K562 (cell line): ENCODE results near the gene GLUL. TPM values are rescaled to one million over a fixed set of nuclear protein-coding genes. Genes with fewer than 3 reads are reported as not detected.

Source experiments
- ATAC-seq: fragments of 200-7000 bp; cut with Tn5 transposase; 3 replicates; pipeline ENCODE4 v1.9.1; 2020; ENCODE audit warnings: moderate library complexity
- BruUV-seq: library from RNA; stranded (reverse); fragments of 400-500 nt; replicated peaks from 2 replicates; lab custom pipeline; 2021; lab: Mats Ljungman, UMichigan
- CTCF ChIA-PET: fragments of 300-600 bp; formaldehyde crosslinking; extraction: SDS; loops from one replicate; lab custom pipeline; 2021; ENCODE audit warnings: low intra/inter-chr PET ratio; lab: Yijun Ruan, JAX
- POLR2A ChIA-PET: fragments of 300-600, 350-650 bp; sonication (Branson Sonifier 250); formaldehyde crosslinking; extraction: SDS; loops from one replicate; lab custom pipeline; 2021; ENCODE audit warnings: antibody characterized with exemption, inconsistent platforms; lab: Yijun Ruan, JAX
- DNase-seq, 4 experiments: peaks; one replicate each; pipeline versions ENCODE4 v3.0.0 to v3.0.0-alpha.2; 2011 to 2018; ENCODE audit warnings: low spot score in 3 of 4, mixed read lengths in 3 of 4; ENCODE audit errors: extremely low read depth in 1 of 4
- FAIRE-seq: peaks from 2 replicates; lab custom pipeline; 2011; peaks lifted over from hg19 to GRCh38; lab: Jason Lieb, UNC
- H2AFZ ChIP-seq: 2 replicates; pipeline ENCODE4 v1.6.0; 2011; ENCODE audit warnings: low read depth, low read length, control low read depth, inconsistent platforms
- H3K27ac ChIP-seq: fragments of 200-600 bp; 3 replicates; pipeline ENCODE4 v1.8.0; 2011; ENCODE audit warnings: low read depth, mild to moderate bottlenecking, control low read depth, inconsistent platforms, low read length, moderate library complexity, mixed read lengths; ENCODE audit errors: extremely low read depth
- H3K27me3 ChIP-seq, 2 experiments: fragments of 300-600 bp in 1 of 2; 2 replicates in 1 of 2; 3 replicates in 1 of 2; pipeline versions ENCODE4 v1.6.0 to v1.8.0; 2011; ENCODE audit warnings: inconsistent platforms in 2 of 2, low read length in 2 of 2, mild to moderate bottlenecking in 1 of 2, mixed read lengths in 1 of 2, moderate library complexity in 1 of 2; ENCODE audit not compliant: control insufficient read depth in 2 of 2, insufficient read depth in 2 of 2
- H3K36me3 ChIP-seq: fragments of 300-600 bp; 3 replicates; pipeline ENCODE4 v1.8.0; 2011; ENCODE audit warnings: mild to moderate bottlenecking, low read length, inconsistent platforms; ENCODE audit not compliant: control insufficient read depth, insufficient read depth
- H3K4me1 ChIP-seq, 2 experiments: fragments of 200-600 bp in 1 of 2; replicated peaks in 1 of 2; 2 replicates in 1 of 2; 3 replicates in 1 of 2; pipeline versions ENCODE4 v1.5.1 to v1.8.0; 2011; ENCODE audit warnings: inconsistent platforms in 2 of 2, low read length in 2 of 2, mild to moderate bottlenecking in 1 of 2, mixed read lengths in 1 of 2, moderate library complexity in 1 of 2; ENCODE audit not compliant: control insufficient read depth in 2 of 2, insufficient read depth in 2 of 2
- H3K4me2 ChIP-seq: 2 replicates; pipeline ENCODE4 v1.6.1; 2011; ENCODE audit warnings: low read length, control low read depth, inconsistent platforms, mixed read lengths; ENCODE audit not compliant: insufficient read depth
- H3K4me3 ChIP-seq: fragments of 200-600 bp; sonication (generic), shearing (Covaris generic); 2 replicates; pipeline ENCODE4 v1.5.1; 2016; ENCODE audit warnings: control low read depth, inconsistent platforms
- H3K79me2 ChIP-seq: fragments of 200-600 bp; 3 replicates; pipeline ENCODE4 v1.8.0; 2011; ENCODE audit warnings: low read length, inconsistent platforms; ENCODE audit not compliant: control insufficient read depth, insufficient read depth
- H3K9ac ChIP-seq, 2 experiments: 2 replicates each; pipeline versions ENCODE4 v1.6.0 to v1.6.1; 2011; ENCODE audit warnings: low read depth in 2 of 2, low read length in 2 of 2, control low read depth in 1 of 2, inconsistent platforms in 1 of 2, mild to moderate bottlenecking in 1 of 2, mixed read lengths in 1 of 2; ENCODE audit not compliant: insufficient read depth in 1 of 2
- H3K9me1 ChIP-seq: one replicate; pipeline ENCODE4 v1.6.0; 2011; ENCODE audit warnings: inconsistent platforms, mild to moderate bottlenecking, low read length, moderate library complexity; ENCODE audit not compliant: control insufficient read depth, insufficient read depth
- H3K9me3 ChIP-seq: replicated peaks from 2 replicates; pipeline ENCODE4 v1.5.1; 2011; ENCODE audit warnings: low read depth, low read length, inconsistent platforms; ENCODE audit not compliant: control insufficient read depth, insufficient read depth
- H4K20me1 ChIP-seq: replicated peaks from 2 replicates; pipeline ENCODE4 v1.6.1; 2011; ENCODE audit warnings: low read length, inconsistent platforms, mixed read lengths; ENCODE audit not compliant: control insufficient read depth, insufficient read depth
- EP300 ChIP-seq: IDR thresholded peaks from 2 replicates; pipeline ENCODE4 v1.6.1; 2012; ENCODE audit warnings: low read length, improper control_type of control experiment
- ETV1 ChIP-seq: fragments of 450-650 bp; conservative IDR thresholded peaks from 2 replicates; pipeline ENCODE4 v1.6.1; 2016; ENCODE audit warnings: missing genetic modification characterization, control low read depth, low read depth, missing compliant biosample characterization
- PHTF2 ChIP-seq: fragments of 250-450 bp; sonication (Bioruptor Pico); IDR thresholded peaks from 2 replicates; pipeline ENCODE4 v1.5.0; 2021; ENCODE audit warnings: mild to moderate bottlenecking
- WGBS: fragments of 100-300 bp; shearing (Covaris generic); methylation state at CpG from one replicate; pipeline ENCODE4 v1.1.6; 2016; ENCODE audit warnings: low coverage, mixed read lengths; ENCODE audit not compliant: insufficient coverage; ENCODE audit errors: missing lambda C conversion rate; 5-methylcytosine and 5-hydroxymethylcytosine counted together
- in situ Hi-C: fragments of 300-500 bp; cut with MboI; formaldehyde crosslinking; loops from 4 replicates; pipeline ENCODE4 v1.15.0; 2018; ENCODE audit warnings: inconsistent platforms, mixed read lengths
- intact Hi-C: fragments of 100-400 bp; cut with micrococcal nuclease; formaldehyde crosslinking; loops from 2 replicates; pipeline ENCODE4 v1.14.2; 2022
- polyA plus RNA-seq, 8 experiments: library from polyadenylated mRNA; depleted of rRNA in 4 of 8; stranded (reverse) in 5 of 8; unstranded in 3 of 8; fragments of >200 nt; fragmentation: Nextera tagmentation in 2 of 8; fragmentation: Illumina TruSeq in 1 of 8; extraction: Ambion mirVana in 2 of 8; extraction: Trizol in 1 of 8; gene quantifications; 2 replicates each; pipeline versions ENCODE4 v1.2.1 to v1.2.3, GENCODE V29; 2011 to 2014; ENCODE audit warnings: inconsistent platforms in 1 of 8, missing spikeins in 1 of 8
- total RNA-seq, 7 experiments: library from RNA; depleted of rRNA in 6 of 7; stranded (reverse); fragments of >200 nt in 6 of 7; fragmentation: Illumina TruSeq in 2 of 7; extraction: Trizol in 2 of 7; gene quantifications; 2 replicates each; pipeline versions ENCODE4 v1.2.1 to v1.2.3, GENCODE V29; 2011 to 2021; ENCODE audit warnings: low replicate concordance in 1 of 7
- TF ChIP-seq, protein P1 (sequence below): fragments of 450-650 bp; IDR thresholded peaks from 2 replicates; pipeline ENCODE4 v1.6.1; 2017; ENCODE audit warnings: antibody characterized with exemption, mild to moderate bottlenecking

The GLUL gene
- total and polyA plus RNA-seq, 9 of the 15 experiments (the other 6 are each of a cell fraction or from before 2014, with no cell fraction given), result 1,088 to 4,222 (median 1,338) TPM

DNA sequence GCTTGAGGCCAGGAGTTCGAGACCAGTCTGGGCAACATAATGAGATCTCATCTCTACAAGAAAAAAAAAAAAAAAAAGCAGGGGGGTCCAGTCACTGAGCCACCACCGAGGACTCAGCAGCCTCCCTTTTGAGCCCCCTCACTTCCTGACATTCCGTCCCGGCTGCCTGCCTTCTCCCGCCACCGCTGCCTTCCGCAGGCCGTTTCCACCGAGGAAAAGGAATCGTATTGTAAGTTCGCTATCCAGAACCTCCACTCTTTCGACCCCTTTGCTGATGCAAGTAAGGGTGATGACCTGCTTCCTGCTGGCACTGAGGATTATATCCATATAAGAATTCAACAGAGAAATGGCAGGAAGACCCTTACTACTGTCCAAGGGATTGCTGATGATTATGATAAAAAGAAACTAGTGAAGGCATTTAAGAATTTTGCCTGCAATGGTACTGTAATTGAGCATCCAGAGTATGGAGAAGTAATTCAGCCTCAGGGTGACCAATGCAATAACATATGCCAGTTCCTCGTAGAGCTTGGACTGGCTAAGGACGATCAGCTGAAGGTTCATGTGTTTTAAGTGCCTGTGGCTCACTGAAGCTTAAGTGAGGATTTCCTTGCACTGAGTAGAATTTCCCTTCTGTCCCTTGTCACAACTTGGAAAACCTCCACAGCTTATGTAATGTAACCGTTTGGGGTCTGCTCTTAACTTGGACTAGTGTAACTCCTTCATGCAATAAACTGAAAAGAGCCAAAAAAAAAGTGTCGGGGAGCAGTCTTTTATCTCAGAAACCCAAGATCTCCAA is 55.6 kb downstream of the GLUL start:
- TF ChIP-seq, protein P1, sequence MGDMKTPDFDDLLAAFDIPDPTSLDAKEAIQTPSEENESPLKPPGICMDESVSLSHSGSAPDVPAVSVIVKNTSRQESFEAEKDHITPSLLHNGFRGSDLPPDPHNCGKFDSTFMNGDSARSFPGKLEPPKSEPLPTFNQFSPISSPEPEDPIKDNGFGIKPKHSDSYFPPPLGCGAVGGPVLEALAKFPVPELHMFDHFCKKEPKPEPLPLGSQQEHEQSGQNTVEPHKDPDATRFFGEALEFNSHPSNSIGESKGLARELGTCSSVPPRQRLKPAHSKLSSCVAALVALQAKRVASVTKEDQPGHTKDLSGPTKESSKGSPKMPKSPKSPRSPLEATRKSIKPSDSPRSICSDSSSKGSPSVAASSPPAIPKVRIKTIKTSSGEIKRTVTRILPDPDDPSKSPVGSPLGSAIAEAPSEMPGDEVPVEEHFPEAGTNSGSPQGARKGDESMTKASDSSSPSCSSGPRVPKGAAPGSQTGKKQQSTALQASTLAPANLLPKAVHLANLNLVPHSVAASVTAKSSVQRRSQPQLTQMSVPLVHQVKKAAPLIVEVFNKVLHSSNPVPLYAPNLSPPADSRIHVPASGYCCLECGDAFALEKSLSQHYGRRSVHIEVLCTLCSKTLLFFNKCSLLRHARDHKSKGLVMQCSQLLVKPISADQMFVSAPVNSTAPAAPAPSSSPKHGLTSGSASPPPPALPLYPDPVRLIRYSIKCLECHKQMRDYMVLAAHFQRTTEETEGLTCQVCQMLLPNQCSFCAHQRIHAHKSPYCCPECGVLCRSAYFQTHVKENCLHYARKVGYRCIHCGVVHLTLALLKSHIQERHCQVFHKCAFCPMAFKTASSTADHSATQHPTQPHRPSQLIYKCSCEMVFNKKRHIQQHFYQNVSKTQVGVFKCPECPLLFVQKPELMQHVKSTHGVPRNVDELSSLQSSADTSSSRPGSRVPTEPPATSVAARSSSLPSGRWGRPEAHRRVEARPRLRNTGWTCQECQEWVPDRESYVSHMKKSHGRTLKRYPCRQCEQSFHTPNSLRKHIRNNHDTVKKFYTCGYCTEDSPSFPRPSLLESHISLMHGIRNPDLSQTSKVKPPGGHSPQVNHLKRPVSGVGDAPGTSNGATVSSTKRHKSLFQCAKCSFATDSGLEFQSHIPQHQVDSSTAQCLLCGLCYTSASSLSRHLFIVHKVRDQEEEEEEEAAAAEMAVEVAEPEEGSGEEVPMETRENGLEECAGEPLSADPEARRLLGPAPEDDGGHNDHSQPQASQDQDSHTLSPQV, result 0 out of 2 replicates have a peak, but pooled peaks have one; percentile 42
- TF ChIP-seq ETV1 (tag) (no peak), PHTF2 (CRISPR knock-in tag) (no peak), EP300 (0 out of 2 replicates have a peak, but pooled peaks have one; percentile 33)
- TF ChIP-seq, all 486 proteins: peak for 2
- H3K27ac ChIP-seq, result peak overlapping the region; percentile 83; the same call in 1 of the 3 replicates
- peak overlapping the region; percentile 86 for H2AFZ ChIP-seq
- no peak overlapping the region for H3K4me3 ChIP-seq
- H3K27me3 ChIP-seq, result no peaks in the 10 kb centered on the region
- H3K36me3 ChIP-seq, result no peaks in the 10 kb centered on the region
- ChIA-PET CTCF (no interaction called here), POLR2A (interaction anchor here (0.9 to 2.0 kb wide), 8 partner anchors 11 to 54 kb away, joined by 3 to 6 read pairs (median 4); no protein-coding TSS in a partner anchor)
- intact Hi-C loops, result no loop called here
- H3K4me1 ChIP-seq, result peaks cover 44 to 74% of the 10 kb centered on the region in 2 experiments
- in situ Hi-C loops, result no loop called here
- no peaks in the 10 kb centered on the region for H4K20me1 ChIP-seq
- ATAC-seq, result no peak
- no peak for FAIRE-seq
- H3K9me1 ChIP-seq, result no peaks in the 10 kb centered on the region
- DNase-seq, result no peak
- BruUV-seq, result no TSS peak
- H3K79me2 ChIP-seq, result no peaks in the 10 kb centered on the region
- H3K4me2 ChIP-seq, result peak overlapping the region; percentile 32; the same call in 1 of the 2 replicates
- no peaks in the 10 kb centered on the region for H3K9me3 ChIP-seq
- 73% methylated on average over 16 of the region's 16 CpGs for WGBS
- peak overlapping the region in 1 of 2 experiments; percentile 53; a peak in 2 of 4 replicates for H3K9ac ChIP-seq
